ENCODE measurements around the gene SNX18. TPM values are rescaled to one million over a fixed set of nuclear protein-coding genes. Genes with fewer than 3 reads are reported as not detected.

Gene SNX18
- total and polyA plus RNA-seq, 10 of the 15 experiments (the other 5 are each of a cell fraction or from before 2014, with no cell fraction given) = 0.27 to 1.7 (median 0.47) TPM

GRCh38 chr5:54514841-54515432 is 2.6 kb upstream of the SNX18 start:
- TF ChIP-seq ZNF274 (IDR thresholded peaks at IDR 0.05; ENCODE audit: insufficient read depth, insufficient read length) (no peak), BHLHE40 (IDR thresholded peaks at IDR 0.05; ENCODE audit: borderline replicate concordance in 1 of 2, low read depth in 2 of 2, low read length in 1 of 2) (no peak), TCF7 (IDR thresholded peaks at IDR 0.05; ENCODE audit: borderline replicate concordance) (no peak), CEBPB (IDR thresholded peaks at IDR 0.05; ENCODE audit: borderline replicate concordance in 1 of 2, low read depth in 2 of 2, low read length in 2 of 2) (no peak), YBX1 (IDR thresholded peaks at IDR 0.05) (no peak), SMAD1 (IDR thresholded peaks at IDR 0.05; ENCODE audit: low read depth, partially characterized antibody) (no peak), BACH1 (IDR thresholded peaks at IDR 0.05; ENCODE audit: borderline replicate concordance) (no peak), NFIC (IDR thresholded peaks at IDR 0.05; ENCODE audit: low read depth, low read length) (no peak), NR2C1 (IDR thresholded peaks at IDR 0.05) (no peak), HDGF (IDR thresholded peaks at IDR 0.05) (no peak), PRDM15 (CRISPR knock-in tag; IDR thresholded peaks at IDR 0.05) (no peak), MYC (IDR thresholded peaks at IDR 0.05; ENCODE audit: insufficient read depth, insufficient read length, insufficient replicate concordance, low read length, severe bottlenecking) (no peak)
- H3K27ac ChIP-seq (ENCODE audit: control insufficient read depth, insufficient read depth) = no peak overlapping the region
- no peaks in the 10 kb centered on the region for H3K79me2 ChIP-seq (ENCODE audit: control insufficient read depth, insufficient read depth, low read length)
- no peak for ATAC-seq
- no peaks in the 10 kb centered on the region; the same call in 2 of the 3 replicates for H3K9me3 ChIP-seq (replicated peaks; ENCODE audit: control insufficient read depth, insufficient read depth, low read length)
- no peak for DNase-seq (ENCODE audit: low read depth, low spot score)
- RAD21 ChIA-PET (ENCODE audit: unreplicated experiment) = no interaction called here
- no peak for FAIRE-seq
- no peaks in the 10 kb centered on the region for H3K36me3 ChIP-seq (ENCODE audit: control insufficient read depth in 2 of 2, insufficient read depth in 2 of 2, low read length in 1 of 2)
- CTCF ChIA-PET = interaction anchor here (1.0 to 1.4 kb wide), 2 partner anchors 330 to 352 kb away, joined by 3 to 7 read pairs; no protein-coding TSS in a partner anchor
- POLR2A ChIA-PET = no interaction called here
- H2AFZ ChIP-seq (ENCODE audit: control insufficient read depth, low read depth, low read length) = no peak overlapping the region
- H3K4me2 ChIP-seq (ENCODE audit: control insufficient read depth, insufficient read depth) = no peak overlapping the region
- H3K9ac ChIP-seq (ENCODE audit: control insufficient read depth, insufficient read depth, low read length) = no peak overlapping the region
- H3K27me3 ChIP-seq (replicated peaks in 1 of 2; ENCODE audit: control insufficient read depth in 2 of 2, insufficient read depth in 2 of 2, low read length in 1 of 2) = no peaks in the 10 kb centered on the region
- no TSS peak for BruUV-seq (replicated peaks)
- 65% methylated on average over 7 of the region's 8 CpGs for WGBS (ENCODE audit: insufficient coverage, insufficient replicate concordance, low lambda C conversion rate, missing lambda C conversion rate)
- in situ Hi-C loops (cut with MboI) (loop anchor here (5.0 kb wide), 2 partner anchors 337 to 637 kb away; no protein-coding TSS in a partner anchor), intact Hi-C loops (cut with micrococcal nuclease; ENCODE audit: unreplicated experiment) (loop anchor here (5.0 kb wide), 1 partner anchor 132 kb away; no protein-coding TSS in a partner anchor)
- no peaks in the 10 kb centered on the region for H4K20me1 ChIP-seq (ENCODE audit: control insufficient read depth, insufficient read depth)
- H3K4me3 ChIP-seq = no peak overlapping the region
- SMC1A ChIA-PET (ENCODE audit: uncharacterized antibody, unreplicated experiment) = interaction anchor here (0.7 to 1.0 kb wide), 2 partner anchors 330 to 331 kb away, joined by 3 read pairs; no protein-coding TSS in a partner anchor
- H3K4me1 ChIP-seq (ENCODE audit: control insufficient read depth, insufficient read depth, low read length) = no peaks in the 10 kb centered on the region
